Measurements from ENCODE around the gene PRIMPOL.
"Not testable (repeated sequence)": the region's sequence is repeated elsewhere in the genome, so short reads cannot be mapped to it uniquely, and the experiment has no call there.

PRIMPOL gene, protein sequence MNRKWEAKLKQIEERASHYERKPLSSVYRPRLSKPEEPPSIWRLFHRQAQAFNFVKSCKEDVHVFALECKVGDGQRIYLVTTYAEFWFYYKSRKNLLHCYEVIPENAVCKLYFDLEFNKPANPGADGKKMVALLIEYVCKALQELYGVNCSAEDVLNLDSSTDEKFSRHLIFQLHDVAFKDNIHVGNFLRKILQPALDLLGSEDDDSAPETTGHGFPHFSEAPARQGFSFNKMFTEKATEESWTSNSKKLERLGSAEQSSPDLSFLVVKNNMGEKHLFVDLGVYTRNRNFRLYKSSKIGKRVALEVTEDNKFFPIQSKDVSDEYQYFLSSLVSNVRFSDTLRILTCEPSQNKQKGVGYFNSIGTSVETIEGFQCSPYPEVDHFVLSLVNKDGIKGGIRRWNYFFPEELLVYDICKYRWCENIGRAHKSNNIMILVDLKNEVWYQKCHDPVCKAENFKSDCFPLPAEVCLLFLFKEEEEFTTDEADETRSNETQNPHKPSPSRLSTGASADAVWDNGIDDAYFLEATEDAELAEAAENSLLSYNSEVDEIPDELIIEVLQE

DNA sequence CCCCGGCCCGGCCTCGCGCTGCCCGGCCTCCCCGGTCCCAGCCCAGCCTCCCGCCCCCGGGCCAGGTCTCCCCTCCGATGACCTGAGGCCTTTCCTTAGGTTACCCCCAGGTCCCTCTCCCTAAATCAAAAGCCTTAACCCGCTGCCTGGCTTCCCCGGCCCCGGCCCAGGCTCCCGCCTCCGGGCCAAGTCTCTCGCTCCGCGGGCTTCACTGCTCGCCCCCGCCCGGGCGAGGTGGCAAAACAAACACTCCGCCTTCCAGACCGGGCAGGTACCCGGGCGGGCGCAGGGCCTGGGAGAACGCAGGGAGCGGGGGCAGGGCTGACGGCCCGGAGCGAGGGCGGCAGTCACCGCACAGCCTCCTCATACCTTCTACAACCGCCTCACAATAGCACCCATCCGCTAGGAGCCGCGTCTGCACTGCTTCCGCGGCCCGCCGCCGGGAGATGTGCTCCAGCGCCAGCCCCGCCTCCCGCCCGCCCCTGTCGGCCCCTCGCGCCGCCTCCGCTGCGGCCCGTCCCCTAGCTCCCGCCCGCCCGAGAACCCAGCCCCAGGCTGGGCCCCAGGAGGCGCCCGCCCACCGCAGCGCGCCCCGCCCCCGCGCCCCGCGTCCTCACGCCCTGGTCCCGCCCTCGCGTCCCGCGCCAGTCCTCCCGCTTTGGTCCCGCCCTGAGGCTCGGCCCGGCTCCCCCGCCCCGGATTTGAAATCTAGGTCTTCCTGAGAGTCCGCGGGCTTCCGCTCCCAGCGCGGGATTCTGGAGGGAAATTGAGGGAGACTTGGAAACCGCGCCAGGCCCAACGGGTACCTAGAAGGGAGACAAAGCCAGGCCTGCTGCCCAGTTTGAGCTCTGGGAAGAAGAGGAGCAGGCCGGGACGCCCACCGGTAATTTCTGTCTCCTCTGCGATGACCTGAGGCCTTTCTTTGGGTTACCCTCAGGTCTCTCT, at the start of gene PRIMPOL, which contains the start of gene CASP3:
PRIMPOL (plus strand) TSS at position 713 of the 945 bp plus-strand sequence. CDS start 7,403 bp downstream, outside the sequence.
CASP3 (minus strand) TSS at position 422 of the 945 bp plus-strand sequence. CDS start 10,994 bp downstream, outside the sequence.
- peaks cover 53% of the 10 kb centered on the region for H3K4me1 Mint-ChIP-seq (ENCODE audit: low read depth)
- H3K4me3 Mint-ChIP-seq = peak within 1 kb of the TSS; percentile 93

DNA sequence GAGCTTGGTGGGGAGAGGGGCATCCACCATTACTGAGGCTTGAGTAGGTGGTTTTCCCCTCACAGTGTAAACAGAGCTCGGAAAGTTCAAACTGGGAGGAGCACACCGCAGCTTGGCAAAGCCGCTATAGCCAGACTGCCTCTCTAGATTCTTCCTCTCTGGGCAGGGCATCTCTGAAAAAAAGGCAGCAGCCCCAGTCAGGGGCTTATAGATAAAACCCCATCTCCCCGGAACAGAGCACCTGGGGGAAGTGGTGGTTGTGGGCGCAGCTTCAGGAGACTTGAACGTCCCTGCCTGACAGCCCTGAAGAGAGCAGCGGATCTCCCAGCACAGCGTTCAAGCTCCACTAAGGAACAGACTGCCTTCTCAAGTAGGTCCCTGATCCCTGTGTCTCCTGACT, 48.6 kb upstream of the PRIMPOL start:
- Mint-ChIP-seq H3K9me3 (peaks cover 11% of the 10 kb centered on the region), H3K4me3 (peak overlapping the region; percentile 32), H3K4me1 (ENCODE audit: low read depth) (peaks cover 20% of the 10 kb centered on the region), H3K27me3 (peaks cover 17% of the 10 kb centered on the region)
- H3K36me3 Mint-ChIP-seq (ENCODE audit: low read depth); H3K27ac Mint-ChIP-seq: not testable (repeated sequence)

More for the DNA sequence above, at the start of gene PRIMPOL, which contains the start of gene CASP3:
- Mint-ChIP-seq H3K9me3 (no peaks in the 10 kb centered on the region), H3K27me3 (no peaks in the 10 kb centered on the region), H3K36me3 (ENCODE audit: low read depth) (peaks cover 46% of the 10 kb centered on the region), H3K27ac (peak within 1 kb of the TSS; percentile 96)

DNA sequence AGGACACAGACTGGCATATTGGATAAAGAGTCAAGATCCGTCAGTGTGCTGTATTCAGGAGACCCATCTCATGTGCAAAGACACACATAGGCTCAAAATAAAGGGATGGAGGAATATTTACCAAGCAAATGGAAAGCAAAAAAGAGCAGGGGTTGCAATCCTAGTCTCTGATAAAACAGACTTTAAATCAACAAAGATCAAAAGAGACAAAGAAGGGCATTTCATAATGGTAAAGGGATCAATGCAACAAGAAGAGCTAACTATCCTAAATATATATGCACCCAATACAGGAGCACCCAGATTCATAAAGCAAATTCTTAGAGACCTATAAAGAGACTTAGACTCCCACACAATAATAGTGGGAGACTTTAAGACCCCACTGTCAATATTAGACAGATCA, 46.7 kb upstream of the PRIMPOL start:
- peaks cover 20% of the 10 kb centered on the region for H3K4me1 Mint-ChIP-seq (ENCODE audit: low read depth)
- H3K4me3 Mint-ChIP-seq; H3K27ac Mint-ChIP-seq; H3K36me3 Mint-ChIP-seq (ENCODE audit: low read depth): not testable (repeated sequence)
- peaks cover 11% of the 10 kb centered on the region for H3K9me3 Mint-ChIP-seq
- H3K27me3 Mint-ChIP-seq = peaks cover 17% of the 10 kb centered on the region

DNA sequence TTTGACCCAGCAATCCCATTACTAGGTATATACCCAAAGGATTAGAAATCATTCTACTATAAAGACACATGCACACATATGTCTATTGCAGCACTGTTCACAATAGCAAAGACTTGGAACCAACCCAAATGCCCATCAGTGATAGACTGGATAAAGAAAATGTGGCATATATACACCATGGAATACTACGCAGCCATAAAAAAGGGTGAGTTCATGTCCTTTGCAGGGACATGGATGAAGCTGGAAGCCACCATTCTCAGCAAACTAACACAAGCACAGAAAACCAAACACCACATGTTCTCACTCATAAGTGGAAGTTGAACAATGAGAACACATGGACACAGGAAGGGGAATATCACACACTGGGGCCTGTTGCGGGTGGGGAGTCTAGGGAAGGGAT, 42.1 kb upstream of the PRIMPOL start:
- H3K27me3 Mint-ChIP-seq; H3K27ac Mint-ChIP-seq; H3K4me1 Mint-ChIP-seq (ENCODE audit: low read depth); H3K4me3 Mint-ChIP-seq; H3K36me3 Mint-ChIP-seq (ENCODE audit: low read depth): not testable (repeated sequence)
- H3K9me3 Mint-ChIP-seq = peaks cover 11% of the 10 kb centered on the region

DNA sequence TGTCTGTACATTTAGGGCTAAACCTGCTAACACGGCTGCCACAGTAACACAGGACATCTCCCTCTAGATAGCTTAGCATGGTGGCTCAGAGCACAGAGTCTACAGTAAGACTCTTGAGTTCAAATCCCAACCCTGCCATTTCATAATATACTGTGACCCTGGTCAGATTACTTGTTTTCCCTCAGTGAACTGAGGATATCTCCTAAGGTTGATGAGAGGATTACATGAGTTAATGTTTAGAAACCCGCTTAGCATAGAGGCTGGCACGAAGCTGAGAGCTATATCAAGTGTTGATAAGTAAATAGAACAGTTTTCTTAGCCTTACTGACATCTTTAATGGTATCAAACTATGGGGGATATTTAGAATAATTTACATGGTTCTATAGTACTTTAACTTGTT, 37.5 kb upstream of the PRIMPOL start:
- Mint-ChIP-seq H3K27me3 (no peaks in the 10 kb centered on the region), H3K9me3 (peaks cover 13% of the 10 kb centered on the region), H3K4me1 (ENCODE audit: low read depth) (no peaks in the 10 kb centered on the region), H3K4me3 (no peak overlapping the region), H3K36me3 (ENCODE audit: low read depth) (peaks cover 4% of the 10 kb centered on the region), H3K27ac (no peak overlapping the region)

DNA sequence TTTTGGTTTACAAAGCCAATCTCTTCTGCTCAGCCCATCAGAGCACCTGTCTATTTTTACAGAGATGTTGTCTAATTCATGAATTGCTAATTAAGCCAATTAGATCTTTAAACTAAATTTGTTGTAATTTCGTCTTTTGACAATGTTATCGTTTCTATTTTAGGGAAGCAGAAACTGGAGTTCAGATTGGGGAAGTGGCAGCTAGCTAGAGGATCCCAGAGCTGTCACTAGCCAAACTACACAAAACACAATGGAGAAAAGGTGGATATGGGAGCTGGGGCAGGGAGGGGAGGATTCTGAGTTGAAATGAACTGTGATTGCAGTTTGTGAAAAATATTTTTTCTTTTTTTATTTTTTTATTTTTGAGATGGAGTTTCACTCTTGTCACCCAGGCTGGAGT, 36.1 kb upstream of the PRIMPOL start:
- Mint-ChIP-seq H3K27ac (no peak overlapping the region), H3K36me3 (ENCODE audit: low read depth) (peaks cover 4% of the 10 kb centered on the region), H3K27me3 (no peaks in the 10 kb centered on the region), H3K4me3 (no peak overlapping the region), H3K4me1 (ENCODE audit: low read depth) (no peaks in the 10 kb centered on the region), H3K9me3 (peaks cover 13% of the 10 kb centered on the region)

DNA sequence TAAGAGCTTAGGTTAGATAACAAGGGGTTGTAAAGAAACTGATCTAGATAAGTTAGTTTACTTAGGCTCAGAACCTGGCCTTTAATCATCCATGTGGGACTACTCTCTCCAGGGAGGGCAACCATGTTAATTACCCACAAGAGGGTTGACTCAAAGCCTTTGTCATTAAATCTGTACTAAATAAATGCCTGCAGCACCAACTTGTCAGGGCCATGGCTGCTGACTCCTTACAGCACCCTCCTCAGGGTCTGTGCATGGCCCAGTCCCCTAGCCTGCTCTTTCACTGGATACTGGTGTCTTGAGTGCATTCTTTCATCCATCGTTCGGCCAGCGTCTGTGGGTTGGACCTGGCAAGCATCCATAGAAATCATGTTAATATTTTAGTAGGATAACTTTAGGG, 35.0 kb upstream of the PRIMPOL start:
- peaks cover 4% of the 10 kb centered on the region for H3K36me3 Mint-ChIP-seq (ENCODE audit: low read depth)
- H3K4me1 Mint-ChIP-seq (ENCODE audit: low read depth) = no peaks in the 10 kb centered on the region
- H3K4me3 Mint-ChIP-seq = no peak overlapping the region
- H3K27ac Mint-ChIP-seq = no peak overlapping the region
- H3K27me3 Mint-ChIP-seq = no peaks in the 10 kb centered on the region
- peaks cover 13% of the 10 kb centered on the region for H3K9me3 Mint-ChIP-seq

DNA sequence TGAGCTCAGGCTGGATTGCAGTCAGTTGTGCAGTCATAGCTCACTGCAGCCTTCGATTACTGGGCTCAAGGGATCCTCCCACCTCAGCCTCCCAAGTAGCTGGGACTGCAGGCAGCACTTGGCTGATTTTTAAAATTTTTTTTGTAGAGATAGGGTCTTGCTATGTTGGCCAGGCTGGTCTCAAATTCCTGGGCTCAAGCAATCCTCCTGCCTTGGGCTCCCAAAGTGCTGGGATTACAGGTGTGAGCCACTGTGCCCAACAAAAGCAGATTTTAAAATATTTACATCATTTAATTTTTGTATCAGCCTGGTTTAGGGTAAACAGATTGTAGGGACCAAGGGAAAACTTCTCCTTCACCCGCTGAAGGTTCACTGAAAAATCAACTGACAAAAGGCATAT, 33.4 kb upstream of the PRIMPOL start:
- peaks cover 13% of the 10 kb centered on the region for H3K9me3 Mint-ChIP-seq
- not testable (repeated sequence) for H3K36me3 Mint-ChIP-seq (ENCODE audit: low read depth); H3K4me1 Mint-ChIP-seq (ENCODE audit: low read depth); H3K4me3 Mint-ChIP-seq; H3K27ac Mint-ChIP-seq; H3K27me3 Mint-ChIP-seq

DNA sequence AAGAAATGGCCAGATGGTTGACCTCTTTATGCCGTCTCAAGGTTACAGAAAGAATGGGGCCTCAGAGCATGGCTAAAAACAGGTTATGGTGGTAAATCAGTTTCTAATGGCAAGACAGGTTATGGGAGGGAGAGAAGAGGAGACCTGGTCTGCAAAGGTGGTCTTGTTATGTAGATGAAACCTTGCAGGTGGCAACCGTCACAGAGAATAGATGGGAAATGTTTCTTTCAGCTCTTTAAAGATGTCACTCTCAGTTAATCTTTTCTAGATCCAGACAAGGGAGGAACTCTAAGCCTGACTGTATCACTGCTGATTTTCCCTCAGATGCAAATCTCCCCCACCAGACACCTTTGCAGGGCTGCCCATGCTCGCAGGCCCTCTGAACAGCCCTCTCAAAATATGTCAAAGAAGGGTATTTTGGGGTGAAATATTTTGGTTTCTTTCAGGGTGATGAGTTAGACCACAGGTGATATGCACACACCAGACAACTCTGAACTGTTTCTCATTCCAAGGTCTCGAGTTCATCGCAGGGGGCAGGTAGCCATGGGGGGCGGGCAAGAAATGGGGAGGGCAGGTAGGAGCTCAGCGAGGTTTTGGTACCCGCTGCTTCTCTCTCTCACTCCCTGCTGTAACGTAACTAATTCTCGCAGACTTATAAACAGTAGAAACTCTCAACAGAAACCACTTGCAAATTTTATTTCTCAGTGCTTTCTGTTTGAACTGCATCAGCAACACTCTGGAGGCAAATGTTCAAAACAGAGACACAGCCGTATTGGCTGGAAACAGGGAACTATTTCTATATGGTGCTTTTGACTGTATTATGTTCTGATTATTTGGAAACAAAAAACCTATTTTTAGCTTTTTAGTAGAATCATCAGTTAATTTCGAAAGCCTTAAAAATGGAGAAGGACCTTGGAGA, 32.6 kb upstream of the PRIMPOL start:
- peaks cover 13% of the 10 kb centered on the region for H3K9me3 Mint-ChIP-seq
- no peaks in the 10 kb centered on the region for H3K27me3 Mint-ChIP-seq
- peaks cover 4% of the 10 kb centered on the region for H3K36me3 Mint-ChIP-seq (ENCODE audit: low read depth)
- no peaks in the 10 kb centered on the region for H3K4me1 Mint-ChIP-seq (ENCODE audit: low read depth)
- H3K4me3 Mint-ChIP-seq = no peak overlapping the region
- no peak overlapping the region for H3K27ac Mint-ChIP-seq

DNA sequence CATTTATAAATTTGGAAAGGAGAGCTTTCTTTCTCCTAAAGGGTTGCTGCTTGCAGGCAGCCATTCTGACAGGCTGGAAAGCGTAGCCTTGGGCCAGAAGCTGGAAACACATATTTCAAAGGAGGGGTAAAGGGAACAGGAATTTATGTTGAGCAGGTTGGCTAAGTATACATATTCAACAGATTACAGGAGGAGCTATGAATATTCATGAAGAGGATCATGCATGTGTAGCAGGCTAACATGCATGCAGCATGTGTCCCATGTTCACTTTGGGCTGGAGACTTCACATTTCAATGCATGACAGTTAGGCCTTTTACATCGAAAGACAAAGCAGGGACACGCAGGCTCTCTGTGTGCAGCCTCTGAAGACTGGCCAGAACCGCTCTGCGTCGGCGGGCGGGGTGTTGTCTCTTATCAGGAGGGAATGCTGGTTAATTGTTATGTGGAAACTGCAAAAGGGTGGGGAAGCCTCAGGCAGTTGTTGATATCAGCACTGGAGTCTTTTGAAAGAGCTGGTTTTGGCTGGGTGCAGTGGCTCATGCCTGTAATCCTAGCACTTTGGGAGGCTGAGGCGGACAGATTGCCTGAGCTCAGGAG, 31.8 kb upstream of the PRIMPOL start:
- Mint-ChIP-seq H3K36me3 (ENCODE audit: low read depth) (peaks cover 4% of the 10 kb centered on the region), H3K27me3 (no peaks in the 10 kb centered on the region), H3K4me3 (no peak overlapping the region), H3K4me1 (ENCODE audit: low read depth) (no peaks in the 10 kb centered on the region), H3K9me3 (peaks cover 13% of the 10 kb centered on the region), H3K27ac (no peak overlapping the region)

DNA sequence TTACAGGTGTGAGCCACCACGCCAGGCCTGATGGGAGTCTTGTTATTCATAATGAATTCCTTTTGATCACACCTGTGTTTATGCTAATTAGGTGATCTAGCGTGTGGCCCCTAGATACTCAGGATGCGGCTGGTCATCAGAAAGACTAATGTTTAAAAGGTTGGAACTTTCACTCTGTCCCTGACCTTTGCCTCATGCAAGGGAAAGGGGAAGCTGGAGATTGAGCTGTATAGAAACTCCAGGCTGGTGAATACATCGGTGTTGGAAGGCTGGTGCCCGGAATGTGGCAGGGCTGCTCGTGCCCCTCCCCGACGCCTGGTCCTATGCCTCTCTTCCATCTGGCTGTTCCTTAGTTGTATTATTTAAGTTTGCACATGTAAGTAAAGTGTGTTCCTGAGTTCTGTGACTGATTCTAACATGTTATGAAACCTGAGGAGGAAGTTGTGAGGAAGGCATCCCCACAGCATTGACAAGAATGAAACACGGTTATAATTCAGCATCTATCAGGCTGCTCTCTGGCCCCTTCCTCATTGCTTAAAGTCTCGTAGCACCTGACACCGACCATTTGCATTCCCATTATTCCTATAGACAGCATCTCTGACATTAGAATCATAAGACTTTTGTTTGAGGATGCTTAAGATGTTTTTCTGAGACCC, 29.2 kb upstream of the PRIMPOL start:
- Mint-ChIP-seq H3K4me1 (ENCODE audit: low read depth) (peaks cover 8% of the 10 kb centered on the region), H3K27me3 (no peaks in the 10 kb centered on the region), H3K4me3 (no peak overlapping the region), H3K9me3 (peaks cover 5% of the 10 kb centered on the region), H3K36me3 (ENCODE audit: low read depth) (peaks cover 19% of the 10 kb centered on the region), H3K27ac (no peak overlapping the region)

DNA sequence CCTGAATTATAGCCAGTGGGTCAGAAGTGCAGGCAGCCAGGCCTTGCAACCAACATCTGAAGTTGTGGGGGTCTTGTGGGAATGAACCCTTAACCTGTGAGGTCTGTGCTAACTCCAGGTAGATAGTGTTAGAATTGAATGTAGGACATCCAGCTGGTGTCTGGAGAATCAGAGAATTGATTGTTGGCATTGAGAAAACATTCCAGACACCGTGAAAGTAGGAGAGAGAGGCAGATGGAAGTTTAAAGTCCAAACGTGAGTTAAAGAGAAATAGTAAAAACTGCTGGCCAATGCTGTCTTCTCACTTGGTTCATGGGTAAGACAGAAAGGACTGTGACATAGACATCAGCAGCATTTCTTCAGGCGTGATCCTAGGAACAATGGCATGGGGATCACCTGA, 28.0 kb upstream of the PRIMPOL start:
- H3K4me1 Mint-ChIP-seq (ENCODE audit: low read depth) = peaks cover 19% of the 10 kb centered on the region
- peaks cover 29% of the 10 kb centered on the region for H3K36me3 Mint-ChIP-seq (ENCODE audit: low read depth)
- no peaks in the 10 kb centered on the region for H3K27me3 Mint-ChIP-seq
- H3K9me3 Mint-ChIP-seq = peaks cover 4% of the 10 kb centered on the region
- H3K4me3 Mint-ChIP-seq = no peak overlapping the region
- H3K27ac Mint-ChIP-seq = no peak overlapping the region

DNA sequence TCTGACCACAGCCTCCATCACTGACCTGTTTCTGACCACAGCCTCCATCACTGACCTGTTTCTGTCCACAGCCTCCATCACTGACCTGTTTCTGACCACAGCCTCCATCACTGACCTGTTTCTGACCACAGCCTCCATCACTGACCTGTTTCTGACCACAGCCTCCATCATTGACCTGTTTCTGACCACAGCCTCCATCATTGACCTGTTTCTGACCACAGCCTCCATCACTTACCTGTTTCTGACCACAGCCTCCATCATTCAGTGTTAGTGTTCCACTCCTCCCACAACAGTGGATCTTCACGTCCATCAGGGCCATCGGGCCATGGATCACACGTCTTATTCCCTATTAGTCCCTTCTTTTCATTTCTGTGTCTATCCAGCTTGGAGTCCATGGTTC, 25.0 kb upstream of the PRIMPOL start:
- H3K9me3 Mint-ChIP-seq, H3K4me3 Mint-ChIP-seq, H3K27me3 Mint-ChIP-seq: not testable (repeated sequence)
- Mint-ChIP-seq H3K36me3 (ENCODE audit: low read depth) (peaks cover 58% of the 10 kb centered on the region), H3K4me1 (ENCODE audit: low read depth) (peaks cover 30% of the 10 kb centered on the region), H3K27ac (peak overlapping the region; percentile 0)
